IMR-90 (cell line): Measurements from ENCODE around the gene AHNAK2. TPM values are rescaled to one million over a fixed set of nuclear protein-coding genes. Genes with fewer than 3 reads are reported as not detected.

Experiments used
- ATAC-seq: fragments of 200-7000 bp; cut with Tn5 transposase; 2 replicates; pipeline ENCODE4 v1.9.1; 2020; ENCODE audit warnings: low read depth, mild to moderate bottlenecking, moderate library complexity
- BruUV-seq: library from RNA; stranded (reverse); fragments of 400-500 nt; replicated peaks from 2 replicates; lab custom pipeline; 2021; lab: Mats Ljungman, UMichigan
- CTCF ChIA-PET: fragments of 300-600 bp; formaldehyde crosslinking; extraction: SDS; loops from one replicate; lab custom pipeline; 2021; ENCODE audit warnings: antibody characterized with exemption; lab: Yijun Ruan, JAX
- POLR2A ChIA-PET: fragments of 300-600 bp; sonication (Branson Sonifier 250); formaldehyde crosslinking; loops from one replicate; lab custom pipeline; 2022; ENCODE audit warnings: antibody characterized with exemption; ENCODE audit not compliant: unreplicated experiment; lab: Charles Lee
- DNase-seq: peaks from one replicate; pipeline ENCODE4 v3.0.0; 2013
- H2AFZ ChIP-seq: replicated peaks from 2 replicates; pipeline ENCODE3; 2013; ENCODE audit warnings: low read length, mild to moderate bottlenecking; ENCODE audit not compliant: poor library complexity
- H2AK5ac ChIP-seq: 2 replicates; pipeline ENCODE4 v1.6.1; 2013; ENCODE audit warnings: low read depth, low read length, inconsistent platforms
- H2AK9ac ChIP-seq: replicated peaks from 2 replicates; pipeline ENCODE3; 2013; ENCODE audit warnings: mild to moderate bottlenecking, low read depth, low read length, moderate library complexity; ENCODE audit not compliant: poor library complexity
- H2BK120ac ChIP-seq: 2 replicates; pipeline ENCODE4 v1.6.1; 2013; ENCODE audit warnings: low read depth, low read length, inconsistent platforms
- H2BK15ac ChIP-seq: 3 replicates; pipeline ENCODE4 v1.6.1; 2013; ENCODE audit warnings: low read depth, low read length, inconsistent platforms
- H2BK20ac ChIP-seq: 2 replicates; pipeline ENCODE4 v1.6.1; 2013; ENCODE audit warnings: low read depth, mild to moderate bottlenecking, inconsistent platforms, low read length, moderate library complexity
- H2BK5ac ChIP-seq: 2 replicates; pipeline ENCODE4 v1.6.1; 2013; ENCODE audit warnings: mild to moderate bottlenecking, low read depth, low read length, inconsistent platforms; ENCODE audit not compliant: poor library complexity, severe bottlenecking
- H3K14ac ChIP-seq: replicated peaks from 2 replicates; pipeline ENCODE4 v1.6.1; 2013; ENCODE audit warnings: low read depth, low read length, inconsistent platforms
- H3K18ac ChIP-seq: 2 replicates; pipeline ENCODE4 v1.6.1; 2013; ENCODE audit warnings: low read depth, low read length, control low read depth
- H3K23ac ChIP-seq: 2 replicates; pipeline ENCODE4 v1.6.1; 2013; ENCODE audit warnings: low read depth, low read length, inconsistent platforms
- H3K27ac ChIP-seq: 2 replicates; pipeline ENCODE4 v1.5.1; 2013; ENCODE audit warnings: mild to moderate bottlenecking, control low read depth, low read length; ENCODE audit not compliant: insufficient read depth
- H3K27me3 ChIP-seq: 2 replicates; pipeline ENCODE4 v1.6.1; 2013; ENCODE audit warnings: low read length; ENCODE audit not compliant: control insufficient read depth, insufficient read depth
- H3K36me3 ChIP-seq: 2 replicates; pipeline ENCODE4 v1.6.1; 2013; ENCODE audit warnings: low read length, mixed read lengths; ENCODE audit not compliant: control insufficient read depth, insufficient read depth
- H3K4ac ChIP-seq: 2 replicates; pipeline ENCODE4 v1.6.1; 2013; ENCODE audit warnings: low read depth, low read length, inconsistent platforms
- H3K4me1 ChIP-seq: 2 replicates; pipeline ENCODE4 v1.6.1; 2013; ENCODE audit warnings: low read length, mixed read lengths; ENCODE audit not compliant: control insufficient read depth, insufficient read depth
- H3K4me2 ChIP-seq: 2 replicates; pipeline ENCODE4 v1.6.1; 2013; ENCODE audit warnings: low read depth, mild to moderate bottlenecking, control low read depth, low read length, moderate library complexity
- H3K4me3 ChIP-seq: 2 replicates; pipeline ENCODE4 v1.5.1; 2013; ENCODE audit warnings: low read depth, mild to moderate bottlenecking, control low read depth, low read length, moderate library complexity; ENCODE audit not compliant: insufficient read depth
- H3K56ac ChIP-seq: 2 replicates; pipeline ENCODE4 v1.6.1; 2013; ENCODE audit warnings: low read length, inconsistent platforms; ENCODE audit not compliant: insufficient read depth; ENCODE audit errors: extremely low read depth
- H3K79me1 ChIP-seq, 2 experiments: 2 replicates each; pipeline ENCODE4 v1.6.1; 2013; ENCODE audit warnings: low read length in 2 of 2, inconsistent platforms in 1 of 2, low read depth in 1 of 2
- H3K9ac ChIP-seq: 2 replicates; pipeline ENCODE4 v1.6.1; 2013; ENCODE audit warnings: low read depth, low read length, control low read depth
- H3K9me1 ChIP-seq: 2 replicates; pipeline ENCODE4 v1.6.1; 2013; ENCODE audit warnings: low read length, inconsistent platforms; ENCODE audit not compliant: insufficient read depth
- H3K9me3 ChIP-seq: 2 replicates; pipeline ENCODE4 v1.6.1; 2013; ENCODE audit warnings: low read length; ENCODE audit not compliant: control insufficient read depth, insufficient read depth
- H4K20me1 ChIP-seq: 2 replicates; pipeline ENCODE4 v1.6.1; 2013; ENCODE audit warnings: low read length, inconsistent platforms; ENCODE audit not compliant: insufficient read depth
- H4K5ac ChIP-seq: 2 replicates; pipeline ENCODE4 v1.6.1; 2013; ENCODE audit warnings: mild to moderate bottlenecking, low read depth, low read length, control low read depth
- H4K8ac ChIP-seq, 2 experiments: 2 replicates each; pipeline ENCODE4 v1.6.1; 2013; ENCODE audit warnings: low read depth in 2 of 2, low read length in 2 of 2, control low read depth in 1 of 2, inconsistent platforms in 1 of 2
- H4K91ac ChIP-seq: 2 replicates; pipeline ENCODE4 v1.6.1; 2013; ENCODE audit warnings: low read depth, low read length, inconsistent platforms; ENCODE audit not compliant: insufficient read depth
- BHLHE40 ChIP-seq: fragments of 150-350 bp; IDR thresholded peaks from 2 replicates; pipeline ENCODE4 v1.6.1; 2016; ENCODE audit warnings: mild to moderate bottlenecking, low read depth, low read length
- CEBPB ChIP-seq: IDR thresholded peaks from 2 replicates; pipeline ENCODE4 v1.6.1; 2012; ENCODE audit warnings: low read depth, low read length, improper control_type of control experiment
- CHD1 ChIP-seq: IDR thresholded peaks from 2 replicates; pipeline ENCODE4 v1.6.1; 2012; ENCODE audit warnings: low read depth, low read length, improper control_type of control experiment
- FOS ChIP-seq: fragments of 150-350 bp; IDR thresholded peaks from 2 replicates; pipeline ENCODE4 v1.6.1; 2016; ENCODE audit warnings: low read depth, low read length
- MAFK ChIP-seq: IDR thresholded peaks from 2 replicates; pipeline ENCODE4 v1.6.1; 2012; ENCODE audit warnings: low read depth, low read length, improper control_type of control experiment
- MAZ ChIP-seq: IDR thresholded peaks from 2 replicates; pipeline ENCODE4 v1.6.1; 2012; ENCODE audit warnings: low read depth, mild to moderate bottlenecking, low read length, improper control_type of control experiment, moderate library complexity, borderline replicate concordance
- MXI1 ChIP-seq: IDR thresholded peaks from 2 replicates; pipeline ENCODE4 v1.6.1; 2012; ENCODE audit warnings: low read depth, mild to moderate bottlenecking, low read length, moderate library complexity, borderline replicate concordance
- NFE2L2 ChIP-seq: fragments of 150-350 bp; IDR thresholded peaks from 2 replicates; pipeline ENCODE4 v1.6.1; 2016; ENCODE audit warnings: low read depth, mild to moderate bottlenecking, low read length
- POLR2A ChIP-seq: IDR thresholded peaks from 2 replicates; pipeline ENCODE4 v1.6.1; 2012; ENCODE audit warnings: mild to moderate bottlenecking, low read depth, low read length
- RAD21 ChIP-seq: IDR thresholded peaks from 2 replicates; pipeline ENCODE4 v1.6.1; 2012; ENCODE audit warnings: low read length, improper control_type of control experiment
- RCOR1 ChIP-seq: IDR thresholded peaks from 2 replicates; pipeline ENCODE4 v1.6.1; 2012; ENCODE audit warnings: mild to moderate bottlenecking, low read length, improper control_type of control experiment; ENCODE audit not compliant: insufficient replicate concordance
- RFX5 ChIP-seq: IDR thresholded peaks from 2 replicates; pipeline ENCODE4 v1.8.0; 2012; ENCODE audit warnings: low read depth, mild to moderate bottlenecking, low read length, moderate library complexity
- SMC3 ChIP-seq: fragments of 150-350 bp; IDR thresholded peaks from 2 replicates; pipeline ENCODE4 v1.6.1; 2016; ENCODE audit warnings: low read depth, mild to moderate bottlenecking, antibody characterized with exemption, low read length, moderate library complexity
- WGBS, 2 experiments: methylation state at CpG; one replicate each; pipeline versions ENCODE4 v1.1.5 to v1.1.7; 2013; ENCODE audit warnings: missing lambda C conversion rate in 2 of 2; ENCODE audit not compliant: insufficient read length in 1 of 2; ENCODE audit errors: extremely low coverage in 2 of 2; 5-methylcytosine and 5-hydroxymethylcytosine counted together
- dilution Hi-C: fragments of 300-500 bp; cut with HindIII; formaldehyde crosslinking; loops from one replicate; pipeline ENCODE4 v1.14.3; 2018; ENCODE audit warnings: low sequenced_read_pairs; ENCODE audit not compliant: unreplicated experiment
- in situ Hi-C: fragments of 300-500 bp; cut with MboI; formaldehyde crosslinking; loops from 3 replicates; pipeline ENCODE4 v1.14.3; 2019; ENCODE audit warnings: low sequenced_read_pairs, inconsistent platforms, mixed read lengths
- intact Hi-C: fragments of 100-400 bp; cut with micrococcal nuclease; formaldehyde crosslinking; loops from 2 replicates; pipeline ENCODE4 v1.10.0; 2022
- polyA plus RNA-seq, 3 experiments: library from polyadenylated mRNA; depleted of rRNA; stranded (reverse); fragments of >200 nt; gene quantifications; 2 replicates each; pipeline ENCODE4 v1.2.3, GENCODE V29; 2012; ENCODE audit warnings: low replicate concordance in 1 of 3
- total RNA-seq: library from RNA; depleted of rRNA; stranded (reverse); fragments of >200 nt; gene quantifications from 2 replicates; pipeline ENCODE4 v1.2.3, GENCODE V29; 2012
- TF ChIP-seq, protein P1 (sequence below): conservative IDR thresholded peaks from 2 replicates; pipeline ENCODE4 v1.5.1; 2012; ENCODE audit warnings: mild to moderate bottlenecking, low read depth, low read length, improper control_type of control experiment
- TF ChIP-seq, protein P2 (sequence below): fragments of 150-350 bp; IDR thresholded peaks from 2 replicates; pipeline ENCODE4 v1.6.1; 2016; ENCODE audit warnings: low read depth, mild to moderate bottlenecking, low read length, moderate library complexity, borderline replicate concordance
- TF ChIP-seq, protein P3 (sequence below): fragments of 150-350 bp; IDR thresholded peaks from 2 replicates; pipeline ENCODE4 v1.6.1; 2017; ENCODE audit warnings: mild to moderate bottlenecking, antibody characterized with exemption, low read length, low read depth

The AHNAK2 gene
- total and polyA plus RNA-seq, 2 of the 4 experiments (the other 2 are of a cell fraction) = 2.6 to 7.9 TPM

DNA sequence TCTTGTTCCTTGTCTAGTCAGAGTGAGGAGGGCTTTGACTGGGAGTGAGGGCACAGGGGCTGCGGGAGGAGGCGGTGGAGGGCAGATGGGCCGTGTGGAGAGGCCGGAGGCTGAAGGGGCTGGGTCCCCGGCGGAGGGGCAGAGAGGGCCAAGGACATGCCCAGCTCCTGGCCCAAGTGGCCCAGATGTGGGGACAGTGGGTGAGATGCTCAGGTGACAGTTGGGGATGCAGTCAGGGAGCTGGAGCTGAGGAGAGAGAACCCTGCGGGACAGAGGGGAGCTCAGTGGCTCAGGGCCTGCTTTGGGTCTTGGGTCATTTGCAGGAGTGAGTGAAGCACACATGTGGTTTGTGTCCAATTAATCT, 80.0 kb downstream of the AHNAK2 start:
- Histone ChIP-seq H3K56ac (no peak overlapping the region), H2BK5ac (no peak overlapping the region), H2BK20ac (no peak overlapping the region), H3K9ac (no peak overlapping the region), H3K18ac (no peak overlapping the region), H3K36me3 (peaks cover 10% of the 10 kb centered on the region; the same call in 1 of the 2 replicates), H2BK120ac (no peak overlapping the region), H2BK15ac (no peak overlapping the region), H3K4me2 (no peak overlapping the region), H2AK9ac (no peak overlapping the region), H3K23ac (no peak overlapping the region), H4K20me1 (no peaks in the 10 kb centered on the region; the same call in 1 of the 2 replicates), H4K91ac (no peak overlapping the region), H3K9me1 (no peaks in the 10 kb centered on the region), H3K27ac (no peak overlapping the region), H2AK5ac (no peak overlapping the region), H3K4me3 (no peak overlapping the region), H3K9me3 (no peaks in the 10 kb centered on the region), H4K8ac (no peak overlapping the region), H4K5ac (no peak overlapping the region), H2AFZ (no peak overlapping the region), H3K14ac (no peak overlapping the region), H3K27me3 (peaks cover 7% of the 10 kb centered on the region), H3K79me1 (no peaks in the 10 kb centered on the region), H3K4ac (no peak overlapping the region), H3K4me1 (no peaks in the 10 kb centered on the region; the same call in 1 of the 2 replicates)
- ATAC-seq = no peak
- ChIA-PET CTCF (no interaction called here), POLR2A (no interaction called here)
- in situ Hi-C loops (no loop called here), intact Hi-C loops (no loop called here), dilution Hi-C loops (no loop called here)
- 92% methylated on average over 2 of the region's 7 CpGs; no CpG with 5 or more reads in 1 of the 2 experiments for WGBS, 2 experiments
- TF ChIP-seq, protein P1, sequence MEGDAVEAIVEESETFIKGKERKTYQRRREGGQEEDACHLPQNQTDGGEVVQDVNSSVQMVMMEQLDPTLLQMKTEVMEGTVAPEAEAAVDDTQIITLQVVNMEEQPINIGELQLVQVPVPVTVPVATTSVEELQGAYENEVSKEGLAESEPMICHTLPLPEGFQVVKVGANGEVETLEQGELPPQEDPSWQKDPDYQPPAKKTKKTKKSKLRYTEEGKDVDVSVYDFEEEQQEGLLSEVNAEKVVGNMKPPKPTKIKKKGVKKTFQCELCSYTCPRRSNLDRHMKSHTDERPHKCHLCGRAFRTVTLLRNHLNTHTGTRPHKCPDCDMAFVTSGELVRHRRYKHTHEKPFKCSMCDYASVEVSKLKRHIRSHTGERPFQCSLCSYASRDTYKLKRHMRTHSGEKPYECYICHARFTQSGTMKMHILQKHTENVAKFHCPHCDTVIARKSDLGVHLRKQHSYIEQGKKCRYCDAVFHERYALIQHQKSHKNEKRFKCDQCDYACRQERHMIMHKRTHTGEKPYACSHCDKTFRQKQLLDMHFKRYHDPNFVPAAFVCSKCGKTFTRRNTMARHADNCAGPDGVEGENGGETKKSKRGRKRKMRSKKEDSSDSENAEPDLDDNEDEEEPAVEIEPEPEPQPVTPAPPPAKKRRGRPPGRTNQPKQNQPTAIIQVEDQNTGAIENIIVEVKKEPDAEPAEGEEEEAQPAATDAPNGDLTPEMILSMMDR = no peak
- TF ChIP-seq, protein P2, sequence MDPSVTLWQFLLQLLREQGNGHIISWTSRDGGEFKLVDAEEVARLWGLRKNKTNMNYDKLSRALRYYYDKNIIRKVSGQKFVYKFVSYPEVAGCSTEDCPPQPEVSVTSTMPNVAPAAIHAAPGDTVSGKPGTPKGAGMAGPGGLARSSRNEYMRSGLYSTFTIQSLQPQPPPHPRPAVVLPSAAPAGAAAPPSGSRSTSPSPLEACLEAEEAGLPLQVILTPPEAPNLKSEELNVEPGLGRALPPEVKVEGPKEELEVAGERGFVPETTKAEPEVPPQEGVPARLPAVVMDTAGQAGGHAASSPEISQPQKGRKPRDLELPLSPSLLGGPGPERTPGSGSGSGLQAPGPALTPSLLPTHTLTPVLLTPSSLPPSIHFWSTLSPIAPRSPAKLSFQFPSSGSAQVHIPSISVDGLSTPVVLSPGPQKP = no peak
- TF ChIP-seq RAD21 (no peak), BHLHE40 (no peak), RFX5 (no peak), MAZ (no peak), FOS (no peak), RCOR1 (no peak), CEBPB (no peak), POLR2A (no peak), MXI1 (no peak), CHD1 (no peak), MAFK (no peak), NFE2L2 (no peak), SMC3 (no peak)
- TF ChIP-seq, protein P3, sequence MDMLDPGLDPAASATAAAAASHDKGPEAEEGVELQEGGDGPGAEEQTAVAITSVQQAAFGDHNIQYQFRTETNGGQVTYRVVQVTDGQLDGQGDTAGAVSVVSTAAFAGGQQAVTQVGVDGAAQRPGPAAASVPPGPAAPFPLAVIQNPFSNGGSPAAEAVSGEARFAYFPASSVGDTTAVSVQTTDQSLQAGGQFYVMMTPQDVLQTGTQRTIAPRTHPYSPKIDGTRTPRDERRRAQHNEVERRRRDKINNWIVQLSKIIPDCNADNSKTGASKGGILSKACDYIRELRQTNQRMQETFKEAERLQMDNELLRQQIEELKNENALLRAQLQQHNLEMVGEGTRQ = no peak
- no peak for DNase-seq
- no TSS peak for BruUV-seq
